PFSK-1 (cell line): ENCODE measurements around the gene DMRTC1. TPM values are rescaled to one million over a fixed set of nuclear protein-coding genes. Genes with fewer than 3 reads are reported as not detected.
"Not testable (repeated sequence)": the region's sequence is repeated elsewhere in the genome, so short reads cannot be mapped to it uniquely, and the experiment has no call there.

Source experiments
- FOXP2 ChIP-seq: optimal IDR thresholded peaks from 2 replicates; pipeline ENCODE3; 2011; ENCODE audit warnings: borderline replicate concordance, control low read depth, inconsistent platforms; ENCODE audit not compliant: insufficient read depth; ENCODE audit errors: extremely low read length, extremely low read depth
- POLR2AphosphoS5 ChIP-seq: IDR thresholded peaks from 2 replicates; pipeline ENCODE4 v1.6.1; 2012; ENCODE audit warnings: low read depth, mild to moderate bottlenecking, control low read depth, low read length, moderate library complexity
- REST ChIP-seq, 2 experiments: IDR thresholded peaks; 2 replicates each; pipeline versions ENCODE4 v1.6.1 to v1.8.0; 2011 to 2012; ENCODE audit warnings: low read depth in 2 of 2, low read length in 2 of 2, control low read depth in 1 of 2, inconsistent platforms in 1 of 2, mild to moderate bottlenecking in 1 of 2, moderate library complexity in 1 of 2; ENCODE audit not compliant: insufficient read depth in 1 of 2
- SIN3A ChIP-seq: IDR thresholded peaks from 2 replicates; pipeline ENCODE4 v1.6.1; 2012; ENCODE audit warnings: mild to moderate bottlenecking, low read length, moderate library complexity, borderline replicate concordance; ENCODE audit not compliant: insufficient read depth
- TAF1 ChIP-seq: IDR thresholded peaks from 2 replicates; pipeline ENCODE4 v1.6.1; 2012; ENCODE audit warnings: low read length, control low read depth, borderline replicate concordance; ENCODE audit not compliant: insufficient read depth
- polyA plus RNA-seq: library from polyadenylated mRNA; unstranded; fragments of >200 nt; gene quantifications from one replicate; pipeline ENCODE4 v1.2.1, GENCODE V29; 2012; ENCODE audit warnings: low read depth, missing spikeins; ENCODE audit not compliant: insufficient read length

Gene DMRTC1, protein sequence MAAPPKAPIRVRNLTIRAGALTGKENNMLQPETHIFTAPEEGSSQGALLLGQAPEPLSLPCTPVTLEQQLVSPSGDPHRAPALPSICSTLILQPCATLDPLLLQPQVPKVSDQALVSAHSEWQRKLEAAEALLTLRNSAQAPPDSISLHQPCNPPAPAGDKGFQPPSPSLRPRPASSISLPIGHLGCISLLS
- not detected for polyA plus RNA-seq

GRCh38 chrX:72943819-72944169 lies at the start of gene DMRTC1:
Gene DMRTC1 (minus strand): TSS chrX:72943837. CDS start chrX:72875694, 68,143 bp downstream.
- TF ChIP-seq TAF1, POLR2AphosphoS5, FOXP2: not testable (repeated sequence)

DNA sequence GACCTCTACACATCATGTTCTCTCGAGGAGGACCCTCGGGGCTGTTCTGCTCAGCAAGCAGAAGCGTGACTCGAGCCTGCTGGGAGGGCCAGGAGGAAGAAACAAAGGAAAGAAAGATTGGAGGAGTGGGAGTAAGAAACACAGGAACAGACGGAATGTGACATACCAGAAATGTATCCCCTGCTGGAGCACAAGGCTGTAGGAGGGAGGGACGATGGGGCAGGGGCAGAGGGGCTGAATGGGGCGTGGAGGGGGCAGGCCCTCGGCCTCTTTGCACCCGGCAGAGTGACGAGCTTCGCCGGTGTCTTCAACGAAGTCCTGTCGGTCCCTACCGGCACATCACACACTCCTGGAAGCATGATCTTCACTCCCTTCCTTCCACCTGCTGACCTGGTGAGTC lies 5.7 kb downstream of the DMRTC1 start, which contains the start of gene FAM236A:
TSS of gene FAM236A (plus strand) at position 301 of the 400 bp plus-strand sequence. CDS start at position 358, 57 bp downstream.
- not testable (repeated sequence) for TF ChIP-seq SIN3A; REST (IDR thresholded peaks at IDR 0.05; ENCODE audit: insufficient read depth in 1 of 2, low read depth in 2 of 2, low read length in 2 of 2); POLR2AphosphoS5

DNA sequence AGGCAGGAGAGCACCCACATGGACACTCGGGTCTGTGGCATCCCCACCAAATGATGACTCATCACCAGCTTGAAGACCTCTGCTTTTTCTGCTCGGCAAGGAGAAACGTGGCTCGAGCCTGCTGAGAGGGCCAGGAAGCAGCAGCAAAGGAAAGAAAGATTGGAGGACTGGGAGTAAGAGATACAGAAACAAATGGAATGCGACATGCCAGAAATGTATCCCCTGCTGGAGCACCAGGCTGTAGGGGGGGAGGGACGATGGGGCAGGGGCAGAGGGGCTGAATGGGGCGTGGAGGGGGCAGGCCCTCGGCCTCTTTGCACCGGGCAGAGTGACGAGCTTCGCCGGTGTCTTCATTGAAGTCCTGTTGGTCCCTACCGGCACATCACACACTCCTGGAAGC lies 31.3 kb downstream of the DMRTC1 start, which contains the start of gene FAM236C:
TSS of gene FAM236C (plus strand) at position 301 of the 400 bp plus-strand sequence. CDS start 100 bp downstream, outside the sequence.
- TF ChIP-seq POLR2AphosphoS5; REST (IDR thresholded peaks at IDR 0.05; ENCODE audit: insufficient read depth in 1 of 2, low read depth in 2 of 2, low read length in 2 of 2); SIN3A: not testable (repeated sequence)
